HepG2 (cell line): ENCODE results near the gene PRKN. TPM values are rescaled to one million over a fixed set of nuclear protein-coding genes. Genes with fewer than 3 reads are reported as not detected.

Source experiments
- ATAC-seq: fragments of 200-7000 bp; cut with Tn5 transposase; 3 replicates; pipeline ENCODE4 v1.9.1; 2020; ENCODE audit warnings: mild to moderate bottlenecking, moderate library complexity
- BruUV-seq: library from RNA; stranded (reverse); fragments of 400-500 nt; replicated peaks from 2 replicates; lab custom pipeline; 2021; lab: Mats Ljungman, UMichigan
- CTCF ChIA-PET: fragments of 300-600 bp; formaldehyde crosslinking; extraction: SDS; loops from one replicate; lab custom pipeline; 2021; ENCODE audit warnings: low total read pairs, inconsistent platforms, low intra/inter-chr PET ratio; lab: Yijun Ruan, JAX
- POLR2A ChIA-PET: fragments of 350-600 bp; sonication (Branson Sonifier 250); formaldehyde crosslinking; loops from one replicate; lab custom pipeline; 2020; ENCODE audit warnings: antibody characterized with exemption, inconsistent platforms; lab: Yijun Ruan, JAX
- DNase-seq: peaks from one replicate; pipeline ENCODE4 v3.0.0-alpha.2; 2015; ENCODE audit warnings: low spot score
- FAIRE-seq: peaks from 3 replicates; lab custom pipeline; 2011; peaks lifted over from hg19 to GRCh38; lab: Jason Lieb, UNC
- H2AFZ ChIP-seq: one replicate; pipeline ENCODE4 v1.6.1; 2011; ENCODE audit warnings: low read length, inconsistent platforms
- H3K27ac ChIP-seq: fragments of 300-600 bp; 3 replicates; pipeline ENCODE4 v1.8.0; 2011; ENCODE audit warnings: mixed run types, mild to moderate bottlenecking, mixed read lengths, low read length, inconsistent platforms; ENCODE audit not compliant: insufficient read depth; ENCODE audit errors: extremely low read length
- H3K27me3 ChIP-seq, 2 experiments: fragments of 200-600 bp in 1 of 2; 2 replicates in 1 of 2; 3 replicates in 1 of 2; pipeline versions ENCODE4 v1.6.0 to v1.8.0; 2011; ENCODE audit warnings: low read length in 2 of 2, mild to moderate bottlenecking in 2 of 2, moderate library complexity in 2 of 2, inconsistent platforms in 1 of 2; ENCODE audit not compliant: insufficient read depth in 2 of 2, control insufficient read depth in 1 of 2
- H3K36me3 ChIP-seq, 2 experiments: fragments of 200-600 bp in 1 of 2; replicated peaks in 1 of 2; 2 replicates in 1 of 2; 3 replicates in 1 of 2; pipeline versions ENCODE4 v1.5.1 to v1.8.0; 2011; ENCODE audit warnings: low read length in 2 of 2, inconsistent platforms in 1 of 2; ENCODE audit not compliant: insufficient read depth in 2 of 2, control insufficient read depth in 1 of 2
- H3K4me1 ChIP-seq: 2 replicates; pipeline ENCODE4 v1.5.1; 2012; ENCODE audit warnings: low read length, inconsistent platforms; ENCODE audit not compliant: insufficient read depth
- H3K4me2 ChIP-seq: 2 replicates; pipeline ENCODE4 v1.6.0; 2011; ENCODE audit warnings: low read depth, low read length, inconsistent platforms
- H3K4me3 ChIP-seq, 3 experiments: fragments of 200-600 bp in 1 of 3; sonication (generic), shearing (Covaris generic) in 1 of 3; replicated peaks in 1 of 3; 2 replicates each; pipeline ENCODE4 v1.5.1; 2011 to 2016; ENCODE audit warnings: low read length in 3 of 3, inconsistent platforms in 2 of 3, low read depth in 2 of 3, mild to moderate bottlenecking in 2 of 3, control low read depth in 1 of 3, mixed read lengths in 1 of 3; ENCODE audit not compliant: insufficient read depth in 1 of 3
- H3K79me2 ChIP-seq: one replicate; pipeline ENCODE4 v1.6.1; 2011; ENCODE audit warnings: low read length, inconsistent platforms; ENCODE audit not compliant: insufficient read depth
- H3K9ac ChIP-seq: 2 replicates; pipeline ENCODE4 v1.6.0; 2011; ENCODE audit warnings: mild to moderate bottlenecking, low read depth, low read length, inconsistent platforms; ENCODE audit not compliant: insufficient read depth
- H3K9me3 ChIP-seq: 2 replicates; pipeline ENCODE4 v1.5.1; 2012; ENCODE audit warnings: mild to moderate bottlenecking, low read length
- H4K20me1 ChIP-seq: 2 replicates; pipeline ENCODE4 v1.6.0; 2011; ENCODE audit warnings: inconsistent platforms, mild to moderate bottlenecking, low read length, moderate library complexity; ENCODE audit not compliant: insufficient read depth
- ZNF430 ChIP-seq: sonication (generic); formaldehyde crosslinking; IDR thresholded peaks from 2 replicates; pipeline ENCODE4 v1.9.0; 2021; ENCODE audit warnings: mild to moderate bottlenecking, missing genetic modification reagents
- ZNF619 ChIP-seq: sonication (generic); formaldehyde crosslinking; IDR thresholded peaks from 2 replicates; pipeline ENCODE4 v1.4.0; 2020; ENCODE audit warnings: mild to moderate bottlenecking, missing genetic modification reagents
- WGBS: methylation state at CpG from one replicate; pipeline ENCODE4 v1.1.6; 2017; ENCODE audit warnings: low lambda C conversion rate; 5-methylcytosine and 5-hydroxymethylcytosine counted together
- in situ Hi-C: cut with HindIII; loops from 2 replicates; pipeline ENCODE4 v1.10.0; 2017; ENCODE audit warnings: low pct_unique_long_range_greater_than_20kb; ENCODE audit not compliant: extremely low pct_ligation_motif_present
- intact Hi-C: fragments of 100-400 bp; cut with micrococcal nuclease; formaldehyde crosslinking; loops from one replicate; pipeline ENCODE4 v1.10.0; 2022; ENCODE audit not compliant: unreplicated experiment
- polyA plus RNA-seq, 8 experiments: library from polyadenylated mRNA; depleted of rRNA in 3 of 8; stranded (reverse) in 7 of 8; unstranded in 1 of 8; fragments of >200 nt; fragmentation: Illumina TruSeq in 4 of 8; extraction: Trizol in 4 of 8; gene quantifications; 2 replicates each; pipeline versions ENCODE4 v1.2.1 to v1.2.3, GENCODE V29; 2011 to 2016; ENCODE audit warnings: low read depth in 4 of 8, missing spikeins in 1 of 8, mixed read lengths in 1 of 8; ENCODE audit not compliant: insufficient read depth in 1 of 8
- total RNA-seq, 5 experiments: library from RNA; depleted of rRNA; stranded (reverse); fragments of >200 nt; fragmentation: Illumina TruSeq; extraction: Trizol; gene quantifications; 2 replicates each; pipeline ENCODE4 v1.2.3, GENCODE V29; 2016; ENCODE audit warnings: low read depth in 1 of 5
- TF ChIP-seq, protein P1 (sequence below): sonication (generic); formaldehyde crosslinking; IDR thresholded peaks from 2 replicates; pipeline ENCODE4 v1.8.0; 2022; ENCODE audit warnings: mild to moderate bottlenecking, missing genetic modification reagents; ENCODE audit not compliant: insufficient replicate concordance
- TF ChIP-seq, protein P2 (sequence below): IDR thresholded peaks from 2 replicates; pipeline ENCODE4 v1.6.1; 2016; ENCODE audit warnings: low read depth, missing genetic modification reagents, missing compliant biosample characterization

The PRKN gene
- total and polyA plus RNA-seq, 2 of the 13 experiments (the other 11 are each of a cell fraction or from before 2014, with no cell fraction given): 0.31 to 0.44 TPM

DNA sequence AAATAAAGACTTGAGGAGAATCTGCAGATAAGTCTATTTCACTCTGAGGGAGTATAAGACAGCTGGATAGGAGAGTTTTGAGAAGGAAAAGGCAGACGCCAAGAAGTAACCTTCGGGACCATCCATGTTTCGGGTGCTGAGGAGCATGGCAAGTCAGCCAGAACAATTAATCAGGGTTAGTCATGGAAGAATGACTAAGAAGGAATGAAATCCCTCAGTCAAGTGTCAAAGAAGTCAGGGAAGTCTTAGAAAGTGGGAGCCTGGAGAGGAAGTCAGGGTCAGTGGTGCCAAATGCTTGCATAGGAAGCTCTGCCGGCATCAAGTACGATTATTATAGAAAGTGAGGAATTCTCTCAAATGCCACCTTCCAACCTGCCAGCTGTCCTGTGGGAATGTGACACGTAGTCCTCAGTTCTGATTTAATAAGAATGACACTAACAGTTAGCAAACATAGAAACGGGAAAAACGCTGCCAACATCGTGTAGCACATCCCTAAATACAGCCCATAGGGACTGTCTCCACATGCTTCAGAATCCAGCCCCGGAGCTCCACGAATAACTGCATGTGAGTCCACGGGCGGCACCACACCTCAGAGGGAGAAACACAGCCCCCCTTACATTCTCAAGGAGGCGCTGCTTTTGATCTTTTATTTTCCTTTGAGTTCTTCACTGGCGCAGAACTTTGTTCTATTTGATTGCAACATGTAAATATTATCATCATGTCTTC, 602.7 kb downstream of the PRKN start:
- no peaks in the 10 kb centered on the region for H3K27me3 ChIP-seq
- H3K4me1 ChIP-seq: no peaks in the 10 kb centered on the region
- TF ChIP-seq, protein P1, sequence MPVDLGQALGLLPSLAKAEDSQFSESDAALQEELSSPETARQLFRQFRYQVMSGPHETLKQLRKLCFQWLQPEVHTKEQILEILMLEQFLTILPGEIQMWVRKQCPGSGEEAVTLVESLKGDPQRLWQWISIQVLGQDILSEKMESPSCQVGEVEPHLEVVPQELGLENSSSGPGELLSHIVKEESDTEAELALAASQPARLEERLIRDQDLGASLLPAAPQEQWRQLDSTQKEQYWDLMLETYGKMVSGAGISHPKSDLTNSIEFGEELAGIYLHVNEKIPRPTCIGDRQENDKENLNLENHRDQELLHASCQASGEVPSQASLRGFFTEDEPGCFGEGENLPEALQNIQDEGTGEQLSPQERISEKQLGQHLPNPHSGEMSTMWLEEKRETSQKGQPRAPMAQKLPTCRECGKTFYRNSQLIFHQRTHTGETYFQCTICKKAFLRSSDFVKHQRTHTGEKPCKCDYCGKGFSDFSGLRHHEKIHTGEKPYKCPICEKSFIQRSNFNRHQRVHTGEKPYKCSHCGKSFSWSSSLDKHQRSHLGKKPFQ (CRISPR knock-in tag): no peak
- TF ChIP-seq ZNF619 (CRISPR knock-in tag): no peak
- TF ChIP-seq, protein P2, sequence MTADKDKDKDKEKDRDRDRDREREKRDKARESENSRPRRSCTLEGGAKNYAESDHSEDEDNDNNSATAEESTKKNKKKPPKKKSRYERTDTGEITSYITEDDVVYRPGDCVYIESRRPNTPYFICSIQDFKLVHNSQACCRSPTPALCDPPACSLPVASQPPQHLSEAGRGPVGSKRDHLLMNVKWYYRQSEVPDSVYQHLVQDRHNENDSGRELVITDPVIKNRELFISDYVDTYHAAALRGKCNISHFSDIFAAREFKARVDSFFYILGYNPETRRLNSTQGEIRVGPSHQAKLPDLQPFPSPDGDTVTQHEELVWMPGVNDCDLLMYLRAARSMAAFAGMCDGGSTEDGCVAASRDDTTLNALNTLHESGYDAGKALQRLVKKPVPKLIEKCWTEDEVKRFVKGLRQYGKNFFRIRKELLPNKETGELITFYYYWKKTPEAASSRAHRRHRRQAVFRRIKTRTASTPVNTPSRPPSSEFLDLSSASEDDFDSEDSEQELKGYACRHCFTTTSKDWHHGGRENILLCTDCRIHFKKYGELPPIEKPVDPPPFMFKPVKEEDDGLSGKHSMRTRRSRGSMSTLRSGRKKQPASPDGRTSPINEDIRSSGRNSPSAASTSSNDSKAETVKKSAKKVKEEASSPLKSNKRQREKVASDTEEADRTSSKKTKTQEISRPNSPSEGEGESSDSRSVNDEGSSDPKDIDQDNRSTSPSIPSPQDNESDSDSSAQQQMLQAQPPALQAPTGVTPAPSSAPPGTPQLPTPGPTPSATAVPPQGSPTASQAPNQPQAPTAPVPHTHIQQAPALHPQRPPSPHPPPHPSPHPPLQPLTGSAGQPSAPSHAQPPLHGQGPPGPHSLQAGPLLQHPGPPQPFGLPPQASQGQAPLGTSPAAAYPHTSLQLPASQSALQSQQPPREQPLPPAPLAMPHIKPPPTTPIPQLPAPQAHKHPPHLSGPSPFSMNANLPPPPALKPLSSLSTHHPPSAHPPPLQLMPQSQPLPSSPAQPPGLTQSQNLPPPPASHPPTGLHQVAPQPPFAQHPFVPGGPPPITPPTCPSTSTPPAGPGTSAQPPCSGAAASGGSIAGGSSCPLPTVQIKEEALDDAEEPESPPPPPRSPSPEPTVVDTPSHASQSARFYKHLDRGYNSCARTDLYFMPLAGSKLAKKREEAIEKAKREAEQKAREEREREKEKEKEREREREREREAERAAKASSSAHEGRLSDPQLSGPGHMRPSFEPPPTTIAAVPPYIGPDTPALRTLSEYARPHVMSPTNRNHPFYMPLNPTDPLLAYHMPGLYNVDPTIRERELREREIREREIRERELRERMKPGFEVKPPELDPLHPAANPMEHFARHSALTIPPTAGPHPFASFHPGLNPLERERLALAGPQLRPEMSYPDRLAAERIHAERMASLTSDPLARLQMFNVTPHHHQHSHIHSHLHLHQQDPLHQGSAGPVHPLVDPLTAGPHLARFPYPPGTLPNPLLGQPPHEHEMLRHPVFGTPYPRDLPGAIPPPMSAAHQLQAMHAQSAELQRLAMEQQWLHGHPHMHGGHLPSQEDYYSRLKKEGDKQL (CRISPR knock-in tag): no peak
- TF ChIP-seq ZNF430 (CRISPR knock-in tag): no peak
- no peaks in the 10 kb centered on the region for H3K36me3 ChIP-seq
- CTCF ChIA-PET: no interaction called here
- 33% methylated on average over 15 of the region's 15 CpGs for WGBS
- in situ Hi-C loops (no loop called here), intact Hi-C loops (no loop called here)
- POLR2A ChIA-PET: no interaction called here
- ATAC-seq (no peak), DNase-seq (no peak), FAIRE-seq (no peak)
- H3K9me3 ChIP-seq: no peaks in the 10 kb centered on the region; the same call in 1 of the 2 replicates
- no TSS peak for BruUV-seq
- H3K27ac ChIP-seq: no peak overlapping the region
- H3K4me2 ChIP-seq: no peak overlapping the region
- no peaks in the 10 kb centered on the region for H3K79me2 ChIP-seq
- H3K4me3 ChIP-seq: no peak overlapping the region
- no peaks in the 10 kb centered on the region for H4K20me1 ChIP-seq
- H2AFZ ChIP-seq: no peak overlapping the region
- H3K9ac ChIP-seq: no peak overlapping the region
